KBM-7 (cell line): Measurements from ENCODE around the gene MTNR1B.

ENCODE experiments used
- DNase-seq: peaks from one replicate; pipeline ENCODE4 v3.0.0-alpha.2; 2015
- in situ Hi-C: fragments of 300-500 bp; cut with MboI; formaldehyde crosslinking; loops from 2 replicates; pipeline ENCODE4 v1.14.3; 2020; ENCODE audit warnings: low sequenced_read_pairs, low pct_unique_long_range_greater_than_20kb, mixed read lengths

MTNR1B gene

GRCh38 chr11:92975285-92975684 is 5.8 kb downstream of the MTNR1B start:
- in situ Hi-C loops = no loop called here
- DNase-seq = no peak

- in situ Hi-C loops = no loop called here
- no peak for DNase-seq
Measured at GRCh38 chr11:92976681-92977080, 7.2 kb downstream of the MTNR1B start.

- in situ Hi-C loops = no loop called here
- no peak for DNase-seq
Measured at GRCh38 chr11:92977401-92977800, 8.0 kb downstream of the MTNR1B start.

DNA sequence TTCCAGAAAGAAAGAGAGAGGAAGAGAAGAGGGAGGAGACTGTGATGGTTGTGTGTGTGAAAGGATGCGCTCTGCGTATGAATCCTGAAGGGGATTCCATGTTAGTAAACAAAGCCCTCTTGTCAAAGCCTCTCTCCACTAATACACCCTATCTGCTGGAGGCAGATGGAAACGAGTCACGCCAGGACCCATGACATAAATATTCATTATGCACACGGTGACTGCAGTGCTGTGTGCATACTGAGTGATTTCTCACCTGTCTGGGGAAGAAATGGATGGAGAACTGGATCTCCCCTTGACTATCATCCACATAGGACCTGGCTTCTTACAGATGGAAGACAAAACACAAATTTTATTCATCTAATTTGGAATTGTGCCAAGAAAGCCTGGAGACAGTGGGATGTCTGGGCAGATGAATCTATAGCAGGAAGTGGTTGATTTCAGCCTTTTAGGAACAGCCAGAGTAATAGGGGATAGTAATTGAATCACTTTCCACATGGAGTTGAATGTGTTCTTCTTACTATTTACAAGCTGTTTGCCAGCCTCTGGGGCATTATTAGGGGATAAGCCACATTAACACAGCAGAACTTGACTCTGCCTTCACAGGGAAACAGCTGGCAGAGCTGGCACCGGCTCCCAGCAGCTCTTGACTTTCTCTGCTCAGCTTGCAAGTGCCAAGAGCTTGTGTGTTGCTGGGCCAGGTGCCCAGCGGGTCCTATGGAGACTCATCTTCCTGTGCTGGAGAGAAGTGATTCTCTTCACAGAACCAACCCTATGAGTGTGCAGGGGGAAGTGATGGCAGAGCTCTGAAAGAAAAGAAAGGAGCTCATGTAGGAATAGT is 9.0 kb downstream of the MTNR1B start:
- DNase-seq = no peak
- in situ Hi-C loops = no loop called here

GRCh38 chr11:92979176-92979575 is 9.7 kb downstream of the MTNR1B start:
- in situ Hi-C loops = no loop called here
- no peak for DNase-seq

- in situ Hi-C loops = no loop called here
- DNase-seq = no peak
Measured at GRCh38 chr11:92980312-92980711, 10.9 kb downstream of the MTNR1B start.

DNA sequence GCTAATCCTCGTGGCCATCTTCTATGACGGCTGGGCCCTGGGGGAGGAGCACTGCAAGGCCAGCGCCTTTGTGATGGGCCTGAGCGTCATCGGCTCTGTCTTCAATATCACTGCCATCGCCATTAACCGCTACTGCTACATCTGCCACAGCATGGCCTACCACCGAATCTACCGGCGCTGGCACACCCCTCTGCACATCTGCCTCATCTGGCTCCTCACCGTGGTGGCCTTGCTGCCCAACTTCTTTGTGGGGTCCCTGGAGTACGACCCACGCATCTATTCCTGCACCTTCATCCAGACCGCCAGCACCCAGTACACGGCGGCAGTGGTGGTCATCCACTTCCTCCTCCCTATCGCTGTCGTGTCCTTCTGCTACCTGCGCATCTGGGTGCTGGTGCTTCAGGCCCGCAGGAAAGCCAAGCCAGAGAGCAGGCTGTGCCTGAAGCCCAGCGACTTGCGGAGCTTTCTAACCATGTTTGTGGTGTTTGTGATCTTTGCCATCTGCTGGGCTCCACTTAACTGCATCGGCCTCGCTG is 12.1 kb downstream of the MTNR1B start:
- in situ Hi-C loops = no loop called here

DNA sequence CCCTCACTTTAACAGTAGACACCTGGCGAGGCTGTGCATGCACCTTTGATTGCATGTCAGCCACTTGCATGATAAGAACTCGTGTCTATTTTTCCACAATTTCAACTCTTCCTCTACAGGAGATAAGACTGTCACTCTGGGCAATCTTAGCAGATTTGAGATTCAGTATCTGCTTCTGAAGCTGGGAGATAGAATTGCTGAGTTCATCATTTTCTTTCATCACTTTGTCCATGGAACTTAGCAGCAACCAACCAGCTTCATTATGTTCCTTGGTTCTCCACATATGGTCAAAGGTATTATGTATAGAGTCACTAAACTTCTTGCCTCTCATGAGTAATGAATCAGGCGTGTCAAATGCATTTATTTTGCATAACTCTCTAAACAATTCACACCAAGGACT is 17.1 kb downstream of the MTNR1B start:
- in situ Hi-C loops = no loop called here
- DNase-seq = no peak

More for the DNA sequence above, 12.1 kb downstream of the MTNR1B start:
- DNase-seq = no peak

- in situ Hi-C loops = no loop called here
- no peak for DNase-seq
Measured at GRCh38 chr11:92993004-92993403, 23.6 kb downstream of the MTNR1B start.

DNA sequence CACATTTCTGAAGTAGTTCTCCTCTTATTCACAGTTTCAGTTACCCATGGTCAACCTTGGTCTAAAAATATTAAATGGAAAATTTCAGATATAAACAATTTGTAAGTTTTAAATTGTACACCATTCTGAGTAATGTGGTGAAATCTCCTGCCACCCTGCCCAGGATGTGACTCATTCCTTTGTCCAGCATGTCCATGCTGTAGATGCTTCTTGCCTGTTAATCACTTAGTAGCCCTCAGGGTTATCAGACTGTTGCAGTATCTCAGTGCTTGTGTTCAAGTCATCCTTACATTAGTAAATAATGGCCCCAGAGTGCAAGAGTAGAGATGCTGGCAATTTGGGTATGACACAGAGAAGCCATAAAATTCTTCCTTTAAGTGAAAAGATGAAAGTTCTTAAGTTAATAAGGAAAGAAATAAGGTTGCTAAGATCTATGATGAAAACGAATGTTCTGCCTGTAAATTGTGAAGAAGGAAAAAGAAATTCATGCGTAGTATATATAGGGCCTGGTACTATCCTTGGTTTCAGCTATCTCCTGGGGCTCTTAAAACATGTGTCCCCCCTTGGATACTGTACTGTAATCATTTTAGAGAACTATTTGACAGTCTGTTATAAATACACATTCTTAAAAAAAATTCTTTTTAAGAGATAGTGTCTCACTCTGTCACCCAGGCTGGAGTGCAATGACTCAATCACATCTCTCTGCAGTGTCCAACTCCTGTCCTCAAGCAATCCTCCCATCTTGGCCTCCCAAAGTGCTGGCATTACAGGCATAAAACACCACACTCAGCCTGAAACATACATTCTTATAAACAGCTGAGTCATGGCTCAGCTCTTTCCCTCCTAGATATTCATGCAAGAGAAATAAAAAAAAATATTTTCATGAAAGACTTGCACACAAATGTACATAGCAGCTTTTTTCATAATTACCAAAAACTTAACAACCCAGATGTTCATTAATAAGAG is 31.3 kb downstream of the MTNR1B start:
- no peak for DNase-seq
- in situ Hi-C loops = no loop called here

DNA sequence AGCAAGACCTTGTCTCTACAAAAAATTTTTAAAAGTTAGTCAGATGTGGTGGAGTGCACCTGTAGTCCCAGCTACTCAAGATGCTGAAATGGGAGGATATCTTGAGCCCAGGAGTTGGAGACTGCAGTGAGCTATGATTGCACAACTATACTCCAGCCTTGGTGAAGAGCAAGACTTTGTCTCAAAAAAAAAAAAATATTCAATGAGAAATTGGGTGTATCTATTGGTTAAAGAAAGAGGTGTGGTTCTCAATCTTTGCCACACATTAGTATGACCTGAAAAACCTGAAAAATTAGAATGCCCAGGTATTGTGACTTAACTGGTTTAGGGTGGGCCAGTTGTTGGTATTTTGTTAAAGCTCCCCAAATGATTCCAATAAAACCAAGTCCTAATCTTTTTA is 32.4 kb downstream of the MTNR1B start:
- DNase-seq = no peak
- in situ Hi-C loops = no loop called here

GRCh38 chr11:93002380-93002779 is 32.9 kb downstream of the MTNR1B start:
- in situ Hi-C loops = no loop called here

GRCh38 chr11:93005239-93005638 is 35.8 kb downstream of the MTNR1B start:
- in situ Hi-C loops = no loop called here
- no peak for DNase-seq

More at GRCh38 chr11:93002380-93002779, 32.9 kb downstream of the MTNR1B start:
- DNase-seq = no peak

DNA sequence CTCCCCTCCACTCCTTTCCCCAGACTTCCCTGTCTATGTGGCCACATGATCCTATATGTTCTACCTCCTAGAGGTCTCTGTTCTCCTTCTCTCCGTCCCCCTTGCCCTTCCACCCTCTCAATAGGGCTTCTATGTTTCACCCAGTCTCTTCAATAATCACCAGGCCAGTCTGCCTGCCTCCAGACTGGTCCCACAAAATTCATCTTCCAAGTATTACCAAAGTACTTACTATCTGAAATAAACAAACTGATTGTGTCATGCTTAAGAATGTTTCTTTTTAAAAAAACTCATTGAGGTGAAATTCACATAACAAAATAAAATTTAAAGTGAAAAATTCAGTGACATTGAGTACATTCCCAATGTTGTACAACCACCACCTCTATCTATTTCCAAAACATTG is 44.2 kb downstream of the MTNR1B start:
- DNase-seq = no peak
- in situ Hi-C loops = no loop called here

GRCh38 chr11:93016595-93016994 is 47.1 kb downstream of the MTNR1B start:
- peak; percentile 1 for DNase-seq
- in situ Hi-C loops = no loop called here

DNA sequence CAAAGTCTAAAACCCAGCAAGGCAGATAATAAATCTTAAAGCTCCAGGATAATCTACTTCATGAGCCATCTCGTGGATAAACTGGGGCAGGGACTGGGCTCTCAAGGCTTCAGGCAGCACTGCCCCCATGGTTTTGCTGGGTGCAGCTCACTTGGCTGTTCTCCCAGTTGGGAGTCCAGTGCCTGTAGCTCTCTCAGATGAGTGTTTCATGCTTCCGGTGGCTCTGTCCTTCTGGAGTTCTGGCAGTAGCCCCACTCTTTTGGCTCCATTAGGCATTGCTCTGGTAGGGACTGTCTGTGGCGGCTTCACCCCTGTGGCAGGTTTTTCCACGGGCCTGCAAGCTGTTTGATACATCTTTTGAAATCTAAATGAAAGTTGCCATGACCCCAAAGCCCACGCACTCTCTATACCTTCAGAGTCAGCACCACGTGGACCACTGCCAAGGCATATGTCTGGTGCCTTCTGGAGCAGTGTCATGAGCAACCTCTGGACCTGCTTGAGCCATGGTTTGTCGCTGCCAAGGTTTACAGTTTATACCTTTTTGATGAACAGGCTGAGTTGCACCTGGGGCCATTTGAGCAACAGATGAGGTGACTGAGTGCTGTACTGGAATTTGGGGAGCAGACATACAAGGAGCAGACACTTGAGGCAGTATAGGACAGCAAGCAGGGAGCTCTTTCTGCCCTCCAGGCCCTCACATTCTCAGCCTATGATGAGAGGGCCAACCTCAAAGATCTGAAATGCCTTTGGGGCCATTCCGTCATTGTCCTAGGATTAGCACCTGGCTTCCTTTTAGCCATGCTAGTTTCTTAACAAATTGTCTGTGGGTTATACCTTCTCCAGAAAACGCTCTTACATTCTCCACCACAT is 48.6 kb downstream of the MTNR1B start:
- in situ Hi-C loops = no loop called here
- no peak for DNase-seq

DNA sequence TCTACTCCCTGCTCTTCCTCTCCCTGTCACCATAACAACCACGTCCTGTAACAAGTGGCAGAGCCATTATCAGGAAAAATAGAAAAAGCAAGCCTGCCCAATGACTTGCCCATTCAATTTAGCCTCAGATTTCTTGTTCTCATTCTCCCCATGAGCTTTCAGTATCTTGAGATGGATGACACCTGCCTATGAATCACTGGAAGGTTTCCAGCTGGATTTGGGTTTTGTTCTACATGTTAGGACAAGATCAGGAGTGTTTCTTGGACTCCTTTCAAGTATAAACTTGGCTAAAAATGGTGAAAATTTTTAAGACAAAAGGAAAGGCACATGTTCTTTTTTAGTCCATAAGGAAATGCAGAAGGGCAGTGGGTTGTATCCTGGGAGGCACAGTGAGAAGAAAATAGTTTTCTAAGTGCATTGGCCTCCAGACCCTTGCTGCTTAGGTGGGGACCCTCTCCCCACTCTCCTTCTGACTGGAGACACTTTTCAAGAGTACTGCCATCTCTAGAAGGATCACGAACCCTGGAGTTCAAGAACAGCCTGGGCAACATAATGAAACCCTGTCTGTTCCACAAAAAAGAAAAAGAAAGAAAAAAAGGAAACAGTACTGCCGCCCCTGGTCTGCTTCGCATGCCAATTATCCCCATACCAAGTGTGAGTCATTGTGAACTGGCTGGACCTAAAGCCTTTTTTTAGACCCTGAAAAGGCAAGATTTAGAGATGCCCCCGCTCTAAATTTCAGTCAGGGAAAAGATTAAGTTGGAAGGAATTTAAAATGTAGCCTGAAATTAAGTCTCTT is 51.0 kb downstream of the MTNR1B start:
- in situ Hi-C loops = no loop called here
- DNase-seq = no peak

GRCh38 chr11:93024369-93024768 is 54.9 kb downstream of the MTNR1B start:
- in situ Hi-C loops = no loop called here
- no peak for DNase-seq
